Right lobe of liver (tissue), 6 donors: Measurements from ENCODE around the gene SH3TC1. TPM values are rescaled to one million over a fixed set of nuclear protein-coding genes. Genes with fewer than 3 reads are reported as not detected.
A peak's percentile ranks its signal among the peaks of the same experiment; 100 is the strongest.

Experiments
- ATAC-seq, 4 donors: fragments of 200-7000 bp; cut with Tn5 transposase; one replicate each; pipeline ENCODE4 v1.9.1; 2020; ENCODE audit warnings: mild to moderate bottlenecking in 4 of 4, moderate library complexity in 4 of 4
- DNase-seq, 3 donors: peaks; one replicate each; pipeline ENCODE4 v3.0.0-alpha.2; 2020
- H3K27ac ChIP-seq, 3 donors: fragments of 200-600 bp; one replicate each; pipeline ENCODE4 v1.8.0; 2022
- H3K27me3 ChIP-seq, 2 donors: fragments of 200-600 bp; one replicate each; pipeline ENCODE4 v1.8.0; 2022
- H3K36me3 ChIP-seq, 4 donors: fragments of 200-600 bp; sonication (generic) in 1 of 4; one replicate each; pipeline versions ENCODE4 v1.5.1 to v1.8.0; 2017 to 2022; ENCODE audit warnings: control low read depth in 1 of 4
- H3K4me1 ChIP-seq, 4 donors: fragments of 200-600 bp; sonication (generic) in 1 of 4; one replicate each; pipeline versions ENCODE4 v1.5.1 to v1.8.0; 2017 to 2022; ENCODE audit warnings: control low read depth in 1 of 4
- H3K4me3 ChIP-seq, 3 donors: fragments of 200-600 bp; one replicate each; pipeline ENCODE4 v1.8.0; 2022
- H3K9me3 ChIP-seq, 4 donors: fragments of 200-600 bp; sonication (generic) in 1 of 4; one replicate each; pipeline versions ENCODE4 v1.5.1 to v1.8.0; 2017 to 2022; ENCODE audit warnings: control low read depth in 1 of 4
- POLR2A ChIP-seq: fragments of 450-650 bp; IDR thresholded peaks from one replicate; pipeline ENCODE4 v1.6.1; 2017; ENCODE audit warnings: antibody characterized with exemption, mild to moderate bottlenecking
- WGBS: methylation state at CpG from one replicate; pipeline ENCODE4 v1.1.6; 2018; ENCODE audit warnings: low coverage, low lambda C conversion rate; ENCODE audit not compliant: insufficient coverage; ENCODE audit errors: missing lambda C conversion rate; 5-methylcytosine and 5-hydroxymethylcytosine counted together
- intact Hi-C, 2 donors: fragments of 100-400 bp; cut with DNase I; formaldehyde crosslinking; loops; one replicate each; pipeline versions ENCODE4 v1.11.2 to v1.14.1; 2022
- total RNA-seq, 6 experiments: library from RNA; depleted of rRNA in 2 of 6; stranded (reverse); fragments of >200 nt in 2 of 6; fragmentation: NEBNext Ultra II Directional in 3 of 6; extraction: Animal tissue kit (Norgen Biotek cat#: 25700) in 3 of 6; gene quantifications; one replicate each; pipeline versions ENCODE4 v1.1.0 to v1.2.4, GENCODE V29; 2016 to 2023
- TF ChIP-seq, protein P1 (sequence below), 4 donors: fragments of 200-600 bp in 3 of 4; fragments of 450-650 bp in 1 of 4; IDR thresholded peaks; one replicate each; pipeline versions ENCODE4 v1.5.1 to v1.8.0; 2016 to 2022; ENCODE audit warnings: antibody characterized with exemption in 4 of 4, mild to moderate bottlenecking in 2 of 4
- donor health status: DM: no; HTN: yes; CAD: no.
- donor health status: DM: no; HTN: no; CAD: no.
- donor health status: DM: no; HTN: no; CAD: no.
- donor health status: DM: no; HTN: yes; CAD: no.
- donor health status: DM: no; HTN: yes; CAD: no.

Gene SH3TC1
- total RNA-seq, 6 experiments from 2014 or later, result 13.2 to 48.0 (median 24.9) TPM

DNA sequence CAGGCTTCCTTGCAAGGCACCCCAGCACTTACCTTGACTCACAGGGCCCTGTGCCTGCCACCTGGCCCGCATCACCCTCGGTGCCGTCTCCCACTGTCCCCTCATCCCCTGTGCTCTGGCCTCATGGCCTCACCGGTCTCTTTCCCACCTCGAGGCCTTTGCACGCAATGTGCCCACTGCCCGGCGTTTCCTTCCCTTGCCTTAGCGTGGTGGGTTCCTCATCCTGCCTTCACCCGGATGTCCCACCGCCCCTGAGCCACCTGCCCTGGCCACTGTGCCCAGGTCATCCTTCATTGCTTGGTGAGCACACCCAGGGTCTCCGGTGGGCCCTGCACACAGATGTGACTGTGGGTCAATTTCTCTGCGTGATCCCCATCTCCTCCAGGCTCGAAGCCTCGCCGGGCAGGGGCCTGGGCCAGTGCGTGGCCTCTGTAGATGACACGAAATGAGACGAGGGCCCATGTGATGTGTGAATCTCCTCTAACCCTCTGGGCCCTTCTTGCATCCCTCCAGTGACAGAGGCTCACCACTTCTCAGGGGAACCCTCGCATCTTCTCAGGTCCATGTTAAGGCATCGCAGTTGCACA, 75.1 kb downstream of the SH3TC1 start:
- no peak for DNase-seq
- TF ChIP-seq, protein P1, sequence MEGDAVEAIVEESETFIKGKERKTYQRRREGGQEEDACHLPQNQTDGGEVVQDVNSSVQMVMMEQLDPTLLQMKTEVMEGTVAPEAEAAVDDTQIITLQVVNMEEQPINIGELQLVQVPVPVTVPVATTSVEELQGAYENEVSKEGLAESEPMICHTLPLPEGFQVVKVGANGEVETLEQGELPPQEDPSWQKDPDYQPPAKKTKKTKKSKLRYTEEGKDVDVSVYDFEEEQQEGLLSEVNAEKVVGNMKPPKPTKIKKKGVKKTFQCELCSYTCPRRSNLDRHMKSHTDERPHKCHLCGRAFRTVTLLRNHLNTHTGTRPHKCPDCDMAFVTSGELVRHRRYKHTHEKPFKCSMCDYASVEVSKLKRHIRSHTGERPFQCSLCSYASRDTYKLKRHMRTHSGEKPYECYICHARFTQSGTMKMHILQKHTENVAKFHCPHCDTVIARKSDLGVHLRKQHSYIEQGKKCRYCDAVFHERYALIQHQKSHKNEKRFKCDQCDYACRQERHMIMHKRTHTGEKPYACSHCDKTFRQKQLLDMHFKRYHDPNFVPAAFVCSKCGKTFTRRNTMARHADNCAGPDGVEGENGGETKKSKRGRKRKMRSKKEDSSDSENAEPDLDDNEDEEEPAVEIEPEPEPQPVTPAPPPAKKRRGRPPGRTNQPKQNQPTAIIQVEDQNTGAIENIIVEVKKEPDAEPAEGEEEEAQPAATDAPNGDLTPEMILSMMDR (IDR thresholded peaks at IDR 0.05), result no peak
- no peak for TF ChIP-seq POLR2A
- Histone ChIP-seq H3K27ac (no peak overlapping the region), H3K4me3 (no peak overlapping the region), H3K36me3 (no peaks in the 10 kb centered on the region), H3K4me1 (no peaks in the 10 kb centered on the region), H3K9me3 (no peaks in the 10 kb centered on the region), H3K27me3 (no peaks in the 10 kb centered on the region)
- no peak for ATAC-seq
- intact Hi-C loops, result no loop called here
- WGBS, result 72% methylated on average over 4 of the region's 21 CpGs

DNA sequence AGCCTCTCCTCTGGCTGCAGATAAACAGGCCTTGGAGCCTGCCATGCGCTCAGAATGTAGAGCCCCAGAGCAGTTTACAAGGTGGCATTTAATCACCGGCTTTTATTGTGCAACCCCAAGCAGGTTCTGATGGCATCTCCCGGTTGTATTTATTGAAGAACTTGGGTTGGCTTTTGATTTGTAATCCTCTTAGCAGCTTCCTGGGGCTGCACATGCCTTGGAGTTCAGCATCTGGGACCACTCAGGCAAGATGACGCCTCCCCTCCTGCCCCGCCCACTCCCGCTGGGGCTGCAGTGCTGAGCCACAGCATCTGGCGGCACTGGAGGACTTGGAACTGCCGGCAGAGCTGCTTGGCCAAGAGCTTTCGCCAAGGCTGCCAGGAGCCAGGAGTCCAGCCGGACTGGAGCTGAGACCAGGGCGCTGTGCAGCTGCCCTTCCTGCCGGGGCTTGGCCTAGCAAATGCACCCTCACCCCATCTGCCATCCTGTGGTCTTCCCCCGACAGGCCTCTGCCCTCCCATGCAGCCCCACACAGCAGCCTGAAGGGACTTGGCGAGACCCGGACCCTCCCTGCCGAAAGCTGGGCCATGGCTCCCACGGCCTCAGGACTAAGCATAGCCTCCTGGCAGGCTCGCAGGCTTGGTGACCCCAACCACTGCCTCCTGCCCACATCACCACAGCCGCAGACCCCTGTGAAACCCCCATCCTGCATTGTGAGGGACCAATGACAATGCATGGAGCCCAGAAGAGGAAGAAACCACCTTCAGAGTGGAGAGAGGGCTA, 75.9 kb downstream of the SH3TC1 start:
- 58% methylated on average over 9 of the region's 19 CpGs for WGBS
- no peaks in the 10 kb centered on the region for H3K27me3 ChIP-seq
- H3K36me3 ChIP-seq, result no peaks in the 10 kb centered on the region
- no peak overlapping the region for H3K27ac ChIP-seq
- peak in 1 of 3 donors; percentile 72 for DNase-seq
- H3K9me3 ChIP-seq, result no peaks in the 10 kb centered on the region
- H3K4me1 ChIP-seq, result no peaks in the 10 kb centered on the region
- peak; percentile 10 to 56 (median 44) for ATAC-seq
- no peak for TF ChIP-seq POLR2A
- TF ChIP-seq, protein P1 (IDR thresholded peaks at IDR 0.05), result peak in 1 of 4 donors; percentile 11
- intact Hi-C loops, result no loop called here
- no peak overlapping the region for H3K4me3 ChIP-seq

DNA sequence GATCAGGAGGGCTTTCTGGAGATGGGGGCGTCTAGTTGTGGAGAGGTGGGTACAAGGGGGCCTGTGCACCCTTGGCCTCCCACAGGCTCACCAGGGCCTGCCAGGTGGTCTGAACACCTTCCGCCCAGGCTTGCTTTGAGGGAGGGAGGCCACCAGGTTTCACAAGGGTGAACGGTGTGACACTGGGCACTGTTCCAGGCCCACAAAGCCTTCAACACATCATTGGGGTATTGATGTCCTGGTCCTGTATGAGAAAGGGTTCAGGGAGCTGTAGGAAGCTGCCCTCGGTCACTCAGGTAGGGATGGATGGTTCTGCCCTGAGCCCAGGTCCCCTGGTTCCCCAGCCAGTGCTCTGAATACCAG, 76.4 kb downstream of the SH3TC1 start:
- no peak overlapping the region for H3K4me3 ChIP-seq
- DNase-seq, result no peak
- no peaks in the 10 kb centered on the region for H3K4me1 ChIP-seq
- H3K9me3 ChIP-seq, result no peaks in the 10 kb centered on the region
- intact Hi-C loops, result no loop called here
- no peaks in the 10 kb centered on the region for H3K27me3 ChIP-seq
- no peak for ATAC-seq
- TF ChIP-seq, protein P1 (IDR thresholded peaks at IDR 0.05), result no peak
- no peak for TF ChIP-seq POLR2A
- WGBS, result no CpG with 5 or more reads among the region's 4 CpGs
- H3K36me3 ChIP-seq, result no peaks in the 10 kb centered on the region
- H3K27ac ChIP-seq, result no peak overlapping the region

DNA sequence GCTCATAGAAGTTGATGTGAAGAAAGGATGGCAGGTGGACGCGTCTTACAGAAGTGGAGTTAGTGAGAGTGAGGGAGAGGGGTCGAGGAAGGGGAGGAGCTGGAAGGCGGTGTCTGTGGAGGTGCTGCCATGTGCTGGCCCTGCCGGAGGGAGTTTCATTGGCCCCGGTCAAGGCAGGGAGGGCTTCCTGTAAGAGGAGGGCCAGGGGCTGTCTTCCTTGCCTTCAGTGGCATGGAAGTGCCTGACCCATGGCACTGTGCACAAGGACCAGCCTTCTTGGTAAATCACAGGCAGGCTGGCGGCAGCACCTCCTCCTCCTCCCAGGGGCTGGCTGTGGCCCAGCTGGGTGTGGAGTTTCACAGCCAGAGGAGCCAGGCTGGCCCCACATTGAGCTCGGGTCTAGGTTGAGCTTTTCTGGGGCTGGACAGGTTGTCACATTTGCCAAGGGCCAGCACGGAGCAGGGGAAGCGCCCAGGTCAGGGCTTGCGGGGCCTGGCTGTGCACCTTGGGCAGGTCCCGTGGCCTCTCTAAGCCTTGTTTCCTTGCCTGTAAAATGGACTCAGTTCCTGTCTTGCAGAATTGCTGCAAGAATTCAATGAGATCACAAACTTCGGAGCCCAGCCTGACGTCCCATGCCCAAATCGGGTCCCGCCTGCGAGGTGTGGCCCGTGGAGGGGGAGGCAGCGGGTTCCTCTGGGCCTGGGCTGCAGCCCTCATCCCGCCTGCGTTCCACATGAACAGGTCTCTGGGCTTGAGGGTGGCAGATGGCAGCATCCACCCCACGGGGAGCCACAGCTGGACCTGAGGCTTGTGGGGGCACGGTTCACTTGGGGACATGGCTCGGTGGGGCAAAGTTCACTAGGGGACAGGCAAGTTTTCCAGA, 77.5 kb downstream of the SH3TC1 start:
- Histone ChIP-seq H3K9me3 (no peaks in the 10 kb centered on the region), H3K27ac (no peak overlapping the region), H3K4me1 (no peaks in the 10 kb centered on the region), H3K27me3 (no peaks in the 10 kb centered on the region), H3K36me3 (no peaks in the 10 kb centered on the region), H3K4me3 (no peak overlapping the region)
- WGBS, result no CpG with 5 or more reads among the region's 24 CpGs
- intact Hi-C loops, result no loop called here
- peak in 2 of 3 donors; percentile 12 to 35 for DNase-seq
- ATAC-seq, result peak in 1 of 4 donors; percentile 8
- no peak for TF ChIP-seq POLR2A
- TF ChIP-seq, protein P1 (IDR thresholded peaks at IDR 0.05), result no peak
